ENCODE measurements around the gene NPR1.

Gene NPR1

GRCh38 chr1:153642161-153642560 lies 36.3 kb upstream of the NPR1 start:
- TF ChIP-seq CTCF (IDR thresholded peaks at IDR 0.05; ENCODE audit: control insufficient read depth, extremely low read depth, insufficient read depth) = no peak
- no peak overlapping the region for H3K4me3 ChIP-seq (ENCODE audit: low read depth, low read length)
- DNase-seq (ENCODE audit: low read depth) = no peak

GRCh38 chr1:153643100-153643499 lies 35.4 kb upstream of the NPR1 start:
- no peak overlapping the region for H3K4me3 ChIP-seq (ENCODE audit: low read depth, low read length)

DNA sequence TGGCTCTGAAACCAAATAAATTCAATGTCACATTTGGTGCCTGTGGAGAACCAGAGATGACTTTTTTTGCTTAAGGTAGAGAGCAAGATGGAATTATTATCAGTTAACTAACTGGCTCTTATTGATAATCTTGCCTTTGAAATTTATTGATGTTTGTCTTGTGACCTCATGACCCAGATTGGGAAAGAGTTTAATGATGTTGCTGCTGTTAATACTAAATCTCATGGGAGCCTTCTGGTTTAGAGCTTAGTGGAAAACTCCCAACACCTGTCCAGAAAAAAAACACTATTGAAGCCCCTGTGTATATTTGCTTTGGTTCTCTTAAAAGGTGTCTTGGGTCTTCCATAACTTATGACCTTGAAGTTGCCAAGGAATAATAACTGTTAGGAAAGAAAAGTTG lies 34.7 kb upstream of the NPR1 start:
- no peak for DNase-seq (ENCODE audit: low read depth)
- no peak for TF ChIP-seq CTCF (IDR thresholded peaks at IDR 0.05; ENCODE audit: control insufficient read depth, extremely low read depth, insufficient read depth)
- no peak overlapping the region for H3K4me3 ChIP-seq (ENCODE audit: low read depth, low read length)

More at GRCh38 chr1:153643100-153643499, 35.4 kb upstream of the NPR1 start:
- no peak for TF ChIP-seq CTCF (IDR thresholded peaks at IDR 0.05; ENCODE audit: control insufficient read depth, extremely low read depth, insufficient read depth)
- DNase-seq (ENCODE audit: low read depth) = no peak

DNA sequence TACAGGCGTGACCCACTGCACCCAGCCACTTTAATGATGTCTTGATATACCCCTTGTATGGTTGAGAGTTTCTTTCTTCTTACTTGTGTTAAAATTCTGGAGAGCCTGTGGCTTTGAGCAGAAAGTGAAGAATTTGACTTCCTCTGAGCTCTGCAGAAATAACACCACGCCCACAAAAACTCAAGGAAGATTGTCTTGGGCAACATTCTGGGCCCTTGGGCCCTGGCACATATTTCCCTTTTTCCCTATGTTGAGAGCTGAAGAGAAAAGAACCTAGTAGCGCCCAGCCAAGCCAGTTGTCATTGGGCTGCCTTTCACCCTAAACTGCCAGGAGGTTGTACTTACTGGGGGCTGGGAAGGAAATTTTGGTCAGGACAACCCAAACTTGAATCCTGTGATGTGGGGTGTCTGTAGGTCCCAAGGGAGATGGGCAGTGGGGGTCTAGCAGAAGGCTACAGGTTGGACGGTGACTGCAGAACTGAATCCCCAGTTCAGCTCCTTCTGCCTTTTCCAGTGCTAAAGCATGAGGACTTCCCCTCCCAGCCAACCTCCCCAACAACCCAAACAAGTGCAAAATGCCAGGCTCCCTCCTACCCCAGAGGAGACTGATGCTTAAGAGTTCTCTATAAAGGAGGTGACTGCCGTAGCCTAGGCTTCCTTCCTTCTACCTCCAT lies 31.7 kb upstream of the NPR1 start:
- TF ChIP-seq CTCF (IDR thresholded peaks at IDR 0.05; ENCODE audit: control insufficient read depth, extremely low read depth, insufficient read depth) = no peak
- no peak overlapping the region for H3K4me3 ChIP-seq (ENCODE audit: low read depth, low read length)
- no peak for DNase-seq (ENCODE audit: low read depth)

GRCh38 chr1:153647346-153647714 lies 31.2 kb upstream of the NPR1 start:
- DNase-seq (ENCODE audit: low read depth) = no peak
- no peak overlapping the region for H3K4me3 ChIP-seq (ENCODE audit: low read depth, low read length)
- no peak for TF ChIP-seq CTCF (IDR thresholded peaks at IDR 0.05; ENCODE audit: control insufficient read depth, extremely low read depth, insufficient read depth)

GRCh38 chr1:153648000-153648643 lies 30.4 kb upstream of the NPR1 start:
- H3K4me3 ChIP-seq (ENCODE audit: low read depth, low read length) = no peak overlapping the region
- TF ChIP-seq CTCF (IDR thresholded peaks at IDR 0.05; ENCODE audit: control insufficient read depth, extremely low read depth, insufficient read depth) = no peak
- no peak for DNase-seq (ENCODE audit: low read depth)
